ENCODE measurements around the gene ITGB4. TPM values are rescaled to one million over a fixed set of nuclear protein-coding genes. Genes with fewer than 3 reads are reported as not detected.

Gene ITGB4
- total RNA-seq, 1 experiment from 2014 or later, result 568 TPM

- no peak overlapping the region for H3K4me2 ChIP-seq (ENCODE audit: low read length)
- peaks cover 37 to 88% of the 10 kb centered on the region in 2 experiments for H3K36me3 ChIP-seq (ENCODE audit: control insufficient read depth in 1 of 2, insufficient read depth in 2 of 2, low read length in 2 of 2)
- H3K79me2 ChIP-seq (ENCODE audit: insufficient read depth, low read length), result no peaks in the 10 kb centered on the region; the same call in 1 of the 2 replicates
- H3K27me3 ChIP-seq (ENCODE audit: insufficient read depth, low read length), result no peaks in the 10 kb centered on the region
- no peaks in the 10 kb centered on the region for H4K20me1 ChIP-seq (ENCODE audit: insufficient read depth)
- no peaks in the 10 kb centered on the region for H3K9me3 ChIP-seq (ENCODE audit: control insufficient read depth in 1 of 2, insufficient read depth in 1 of 2, low read depth in 1 of 2, low read length in 2 of 2)
- no peak for DNase-seq (ENCODE audit: low read depth, low spot score)
- no peak for ATAC-seq
- no peak overlapping the region for H3K4me3 ChIP-seq (replicated peaks in 1 of 2; ENCODE audit: low read depth in 1 of 2, low read length in 2 of 2)
- TF ChIP-seq, protein P1, sequence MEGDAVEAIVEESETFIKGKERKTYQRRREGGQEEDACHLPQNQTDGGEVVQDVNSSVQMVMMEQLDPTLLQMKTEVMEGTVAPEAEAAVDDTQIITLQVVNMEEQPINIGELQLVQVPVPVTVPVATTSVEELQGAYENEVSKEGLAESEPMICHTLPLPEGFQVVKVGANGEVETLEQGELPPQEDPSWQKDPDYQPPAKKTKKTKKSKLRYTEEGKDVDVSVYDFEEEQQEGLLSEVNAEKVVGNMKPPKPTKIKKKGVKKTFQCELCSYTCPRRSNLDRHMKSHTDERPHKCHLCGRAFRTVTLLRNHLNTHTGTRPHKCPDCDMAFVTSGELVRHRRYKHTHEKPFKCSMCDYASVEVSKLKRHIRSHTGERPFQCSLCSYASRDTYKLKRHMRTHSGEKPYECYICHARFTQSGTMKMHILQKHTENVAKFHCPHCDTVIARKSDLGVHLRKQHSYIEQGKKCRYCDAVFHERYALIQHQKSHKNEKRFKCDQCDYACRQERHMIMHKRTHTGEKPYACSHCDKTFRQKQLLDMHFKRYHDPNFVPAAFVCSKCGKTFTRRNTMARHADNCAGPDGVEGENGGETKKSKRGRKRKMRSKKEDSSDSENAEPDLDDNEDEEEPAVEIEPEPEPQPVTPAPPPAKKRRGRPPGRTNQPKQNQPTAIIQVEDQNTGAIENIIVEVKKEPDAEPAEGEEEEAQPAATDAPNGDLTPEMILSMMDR (IDR thresholded peaks at IDR 0.05 in 2 of 3, conservative IDR thresholded peaks at IDR 0.05 in 1 of 3; ENCODE audit: borderline replicate concordance in 1 of 3, insufficient read depth in 1 of 3, low read depth in 2 of 3, low read length in 2 of 3), result peak in 2 of 3 experiments; percentile 10 to 17; a peak in 1 of 6 replicates
- TF ChIP-seq ZFX (IDR thresholded peaks at IDR 0.05), result no peak
- ChIA-PET RAD21 (ENCODE audit: low non-redundant PET in 1 of 2, low total read pairs in 2 of 2, uncharacterized antibody in 2 of 2, unreplicated experiment in 2 of 2) (no interaction called here), POLR2A (interaction anchor here (1.0 kb wide), 1 partner anchor 27 kb away, joined by 3 read pairs; no protein-coding TSS in a partner anchor), CTCF (interaction anchor here (1.0 to 1.8 kb wide), 3 partner anchors 9 to 73 kb away, joined by 3 to 4 read pairs (median 3); no protein-coding TSS in a partner anchor)
- no peaks in the 10 kb centered on the region for H3K9me2 ChIP-seq (ENCODE audit: insufficient read depth)
- no peaks in the 10 kb centered on the region for H3K4me1 ChIP-seq (ENCODE audit: control insufficient read depth in 1 of 2, insufficient read depth in 2 of 2, low read length in 2 of 2)
- H3K9ac ChIP-seq (ENCODE audit: low read length), result no peak overlapping the region
- no peak overlapping the region for H3K27ac ChIP-seq (ENCODE audit: low read depth, low read length)
- no peak overlapping the region for H2AFZ ChIP-seq (ENCODE audit: low read depth, low read length, poor library complexity, severe bottlenecking)
- intact Hi-C loops (cut with micrococcal nuclease), result loop anchor here (10.0 kb wide), 1 partner anchor 328 kb away; no protein-coding TSS in a partner anchor
- BruUV-seq (replicated peaks), result no TSS peak
Observed at GRCh38 chr17:75752802-75753513, 31.7 kb downstream of the ITGB4 start.
